G401 (cell line): ENCODE measurements around the gene C11orf24. TPM values are rescaled to one million over a fixed set of nuclear protein-coding genes. Genes with fewer than 3 reads are reported as not detected.
"Not testable (repeated sequence)": the region's sequence is repeated elsewhere in the genome, so short reads cannot be mapped to it uniquely, and the experiment has no call there.

Experiments
- DNase-seq: peaks from one replicate; pipeline ENCODE4 v3.0.0-alpha.2; 2015; ENCODE audit warnings: low spot score
- in situ Hi-C: cut with HindIII; loops from 2 replicates; pipeline ENCODE4 v1.10.0; 2016; ENCODE audit warnings: low sequenced_read_pairs, mixed read lengths
- total RNA-seq: library from RNA; depleted of rRNA; stranded (reverse); fragments of >200 nt; shearing (Covaris generic); gene quantifications from 2 replicates; pipeline ENCODE4 v1.2.3, GENCODE V29; 2014

C11orf24 gene
- total RNA-seq, 1 experiment from 2014 or later = 17.4 TPM

DNA sequence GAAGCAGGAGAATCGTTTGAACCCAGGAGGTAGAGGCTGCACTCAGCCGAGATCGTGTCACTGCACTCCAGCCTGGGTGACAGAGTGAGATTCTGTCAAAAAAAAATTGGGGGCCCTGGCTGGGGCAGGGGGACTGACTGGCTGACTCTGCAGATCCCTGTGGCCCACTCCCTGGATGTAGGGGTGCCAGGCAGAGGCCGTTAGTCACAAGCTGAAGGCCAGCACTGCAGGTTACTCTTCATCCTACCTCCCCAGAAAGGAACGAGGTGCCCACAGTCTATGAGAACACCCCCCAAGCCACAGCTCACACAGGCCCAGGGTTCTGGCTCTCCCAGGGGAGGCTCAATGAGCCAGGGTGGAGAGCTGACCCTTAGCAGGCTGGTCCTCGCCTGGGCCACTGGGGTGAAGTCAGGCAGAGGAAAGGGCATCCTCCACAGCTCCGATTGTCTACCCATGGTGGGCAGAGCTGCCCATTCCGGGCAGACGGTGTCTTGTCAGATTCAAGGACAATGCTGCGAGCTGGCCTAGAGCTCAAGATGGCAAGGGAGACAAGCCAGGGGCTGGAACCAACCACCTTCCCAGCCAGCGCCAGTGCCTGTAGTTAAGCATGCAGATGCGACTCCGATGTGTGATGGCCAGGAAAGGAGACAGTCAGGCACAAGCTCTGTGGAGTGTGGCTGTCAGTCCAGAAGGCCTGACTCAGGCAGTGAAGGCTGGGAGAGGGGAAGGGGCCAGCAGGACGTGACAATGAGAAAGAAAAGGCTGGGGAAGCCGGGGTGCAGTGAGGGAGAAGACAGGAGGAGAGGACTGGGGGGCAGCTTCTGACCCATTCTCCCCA lies 12.4 kb downstream of the C11orf24 start:
- DNase-seq = no peak
- in situ Hi-C loops = no loop called here

DNA sequence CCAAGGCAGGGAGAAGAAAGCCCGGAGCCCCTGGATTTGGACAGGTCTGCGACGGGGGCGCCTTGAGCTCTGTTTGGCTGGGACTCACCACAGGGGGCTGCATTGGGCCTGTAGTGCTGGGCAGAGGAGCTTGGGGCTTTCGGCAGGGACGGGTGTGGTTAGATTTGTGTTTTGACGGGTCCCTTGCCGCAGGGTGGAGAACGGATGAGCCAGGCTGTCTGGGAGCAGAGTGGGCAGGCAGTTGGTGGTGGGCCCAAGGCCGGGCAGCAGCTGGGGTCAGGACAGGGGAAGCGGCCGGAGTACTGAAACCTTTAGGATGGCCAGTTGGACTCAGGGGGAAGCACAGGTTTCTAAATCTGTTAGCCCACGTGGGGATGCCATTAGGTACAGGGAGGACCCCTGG lies 13.4 kb downstream of the C11orf24 start:
- in situ Hi-C loops = no loop called here
- no peak for DNase-seq

DNA sequence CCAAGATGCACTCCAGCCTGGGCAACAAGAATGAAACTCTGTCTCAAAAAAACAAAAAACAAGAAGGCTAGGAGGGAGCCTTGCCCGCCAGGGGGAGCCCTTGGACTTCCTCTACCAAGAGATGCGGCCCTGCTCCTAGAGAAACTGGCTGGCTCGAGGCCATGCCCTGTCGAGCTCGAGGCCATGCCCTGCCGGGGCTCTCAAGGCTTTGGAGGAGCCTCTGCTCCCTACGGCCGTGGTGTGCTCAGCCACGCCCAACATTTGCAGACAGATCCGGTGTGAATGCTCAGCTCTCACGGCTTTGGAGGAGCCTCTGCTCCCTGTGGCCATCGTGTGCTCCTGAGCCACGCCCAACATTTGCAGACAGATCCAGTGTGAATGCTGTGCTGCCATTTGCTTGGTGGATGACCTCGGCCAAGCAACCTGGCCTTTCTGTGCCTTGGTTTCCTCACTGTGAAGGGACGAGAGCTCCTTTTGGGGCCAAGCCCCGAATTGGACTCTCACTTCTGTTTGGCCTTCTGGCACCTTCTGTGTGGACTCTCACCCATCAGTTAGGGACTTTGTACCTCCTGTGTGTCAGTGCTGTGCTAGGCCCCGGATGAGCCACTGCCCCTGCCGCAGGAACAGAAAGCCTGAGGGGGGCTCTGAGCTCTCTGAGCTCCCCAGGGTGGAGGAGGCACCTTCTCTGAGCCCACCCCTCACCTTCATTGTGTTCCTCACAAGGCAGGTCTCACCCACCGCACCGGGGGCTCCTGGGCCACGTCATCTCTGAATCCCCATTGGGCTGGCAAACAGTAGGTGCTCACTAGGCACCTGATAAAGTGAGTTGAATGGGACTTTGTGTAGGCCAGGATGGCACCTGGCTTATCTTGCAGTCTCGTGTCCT lies 14.1 kb downstream of the C11orf24 start:
- in situ Hi-C loops = no loop called here
- DNase-seq = peak; percentile 92

DNA sequence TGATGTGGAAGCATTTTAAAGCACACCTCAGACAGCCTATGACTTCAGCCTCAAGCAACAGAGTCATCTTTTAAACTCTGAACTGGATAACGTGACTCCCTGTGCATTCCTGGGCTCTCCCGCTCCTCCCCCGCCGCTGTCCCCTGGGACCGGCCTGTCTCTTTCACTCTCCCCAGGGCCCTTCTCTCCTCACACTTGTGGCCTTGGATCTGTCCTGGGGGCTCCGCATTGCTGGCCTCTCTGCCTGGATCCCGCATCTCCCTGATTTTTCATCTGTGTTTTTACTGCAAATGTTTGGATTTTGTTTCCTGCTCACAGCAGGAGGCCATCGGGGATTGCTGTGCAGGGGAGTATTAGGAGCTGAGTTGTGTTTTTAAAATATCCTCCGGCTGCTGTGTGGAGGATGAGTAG lies 15.4 kb downstream of the C11orf24 start:
- DNase-seq = no peak
- in situ Hi-C loops = no loop called here

DNA sequence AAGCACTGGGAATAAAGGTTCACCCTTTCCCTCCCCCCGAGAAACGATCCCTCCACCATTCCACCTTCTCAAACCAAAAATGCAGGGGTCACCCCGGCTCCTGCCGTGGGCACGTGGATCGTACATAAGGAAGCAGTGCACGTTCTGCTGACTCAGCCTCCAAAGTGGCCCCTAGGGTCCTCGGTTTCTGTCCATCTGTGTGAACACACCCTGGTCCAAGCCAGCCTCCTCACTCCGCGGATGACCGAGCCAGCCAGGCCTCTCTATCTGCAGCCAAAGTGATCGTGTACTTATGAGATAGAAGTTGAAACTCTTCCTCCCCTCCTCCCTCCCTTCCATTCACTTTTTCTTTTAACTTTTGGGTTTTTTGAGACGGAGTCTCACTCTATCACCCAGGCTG lies 16.2 kb downstream of the C11orf24 start:
- no peak for DNase-seq
- in situ Hi-C loops = no loop called here

DNA sequence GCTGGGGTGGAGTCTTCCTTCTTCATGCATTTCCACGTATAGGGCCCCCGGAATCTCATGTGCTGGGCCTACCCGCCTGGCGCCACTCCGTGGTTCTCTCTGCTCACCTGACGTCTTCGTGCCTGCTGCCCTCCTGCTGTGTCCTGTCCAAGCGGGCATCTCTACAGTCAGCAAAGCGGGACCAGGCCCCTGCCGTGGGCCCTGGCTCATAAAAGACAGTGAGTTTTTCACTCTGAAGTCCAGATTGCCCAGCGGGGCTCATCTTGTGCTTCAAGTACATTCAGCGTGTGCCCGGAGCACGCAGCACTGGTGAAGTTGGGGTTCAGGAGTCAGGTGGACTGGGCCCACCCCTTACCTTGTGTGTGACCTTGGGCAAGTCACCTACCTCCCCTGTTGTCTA lies 17.4 kb downstream of the C11orf24 start:
- no peak for DNase-seq
- in situ Hi-C loops = no loop called here

DNA sequence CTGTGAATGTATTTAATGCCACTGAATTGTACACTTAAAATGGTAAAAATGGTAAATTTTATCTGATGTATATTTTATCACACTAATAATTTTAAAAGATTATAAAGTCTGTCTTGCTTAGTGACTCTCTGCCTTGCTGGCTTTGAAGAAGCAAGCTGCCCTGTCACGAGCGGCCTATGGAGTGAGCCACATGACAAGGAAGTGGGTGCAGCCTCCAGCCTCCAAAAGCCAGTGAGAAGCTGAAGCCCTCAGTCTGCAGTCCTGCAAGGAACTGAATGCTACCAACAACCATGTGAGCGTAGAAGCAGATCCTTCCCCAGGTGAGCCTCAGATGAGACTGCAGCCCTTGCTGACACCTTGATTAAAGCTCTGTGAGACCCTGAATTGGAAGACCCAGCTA lies 20.0 kb downstream of the C11orf24 start:
- no peak for DNase-seq
- in situ Hi-C loops = no loop called here

DNA sequence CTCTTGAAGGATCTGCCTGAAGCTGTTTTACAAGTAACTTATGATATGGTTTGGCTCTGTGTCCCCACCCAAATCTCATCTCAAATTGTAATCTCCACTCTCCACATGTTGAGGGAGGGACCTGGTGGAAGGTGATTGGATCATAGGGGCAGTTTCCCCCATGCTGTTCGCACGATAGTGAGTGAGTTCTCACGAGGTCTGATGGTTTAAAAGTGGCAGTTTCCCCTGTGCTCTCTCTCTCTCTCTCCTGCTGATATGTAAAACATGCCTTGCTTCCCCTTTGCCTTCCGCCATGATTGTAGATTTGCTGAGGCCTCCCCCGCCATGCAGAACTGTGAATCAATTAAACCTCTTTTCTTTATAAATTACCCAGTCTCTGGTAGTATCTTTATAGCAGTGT lies 26.9 kb downstream of the C11orf24 start:
- in situ Hi-C loops, DNase-seq: not testable (repeated sequence)

DNA sequence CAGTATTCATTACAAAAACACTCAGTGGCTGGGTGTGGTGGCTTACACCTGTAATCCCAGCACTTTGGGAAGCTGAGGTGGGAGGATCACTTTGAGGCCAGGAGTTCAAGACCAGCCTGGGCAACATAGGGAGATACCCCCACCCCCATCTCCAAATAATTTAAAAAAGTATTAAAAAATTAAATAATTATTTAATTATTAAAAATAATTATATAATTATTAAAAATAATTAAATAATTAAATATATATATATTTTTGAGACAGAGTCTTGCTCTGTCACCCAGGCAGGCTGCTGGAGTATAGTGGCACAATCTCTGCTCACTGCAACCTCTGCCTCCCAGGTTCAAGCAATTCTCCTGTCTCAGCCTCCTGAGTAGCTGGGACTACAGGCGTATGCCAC lies 27.9 kb downstream of the C11orf24 start:
- in situ Hi-C loops, DNase-seq: not testable (repeated sequence)

DNA sequence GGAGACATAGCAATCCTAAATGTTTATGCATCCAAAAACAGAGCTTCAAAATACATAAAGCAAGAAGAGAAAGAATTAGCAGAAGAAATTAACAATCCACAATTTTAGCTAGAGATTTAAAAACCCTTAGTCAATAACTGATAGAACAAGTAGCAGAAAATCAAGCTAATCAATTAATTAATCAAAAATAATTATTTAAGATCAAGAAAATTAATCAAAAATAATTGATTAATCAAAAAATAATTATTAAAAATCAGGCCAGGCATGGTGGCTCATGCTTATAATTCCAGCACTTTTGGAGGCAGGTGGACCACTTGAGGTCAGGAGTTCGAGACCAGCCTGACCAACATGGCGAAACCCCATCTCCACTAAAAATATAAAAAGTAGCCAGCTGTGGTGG lies 29.2 kb downstream of the C11orf24 start:
- in situ Hi-C loops = no loop called here
- no peak for DNase-seq

DNA sequence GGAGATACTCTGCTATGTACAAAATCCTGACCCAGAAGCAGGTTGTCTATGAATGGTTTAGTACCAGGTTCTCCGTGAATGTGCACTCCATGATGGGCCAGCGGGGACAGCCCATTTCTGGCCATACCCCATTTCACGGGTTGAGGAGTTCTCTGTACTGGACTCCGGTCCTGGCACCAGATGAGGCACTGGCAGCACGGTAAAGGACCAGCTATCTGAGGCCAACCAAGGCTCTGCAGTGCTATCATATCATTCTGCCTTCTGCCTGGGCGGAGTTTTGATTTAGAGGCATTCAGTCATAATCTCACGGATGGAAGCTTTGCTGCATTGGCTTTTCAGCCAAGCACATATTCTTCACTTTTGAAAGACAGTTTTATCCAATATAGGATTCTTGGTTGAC lies 40.2 kb downstream of the C11orf24 start:
- DNase-seq = no peak
- in situ Hi-C loops = no loop called here

DNA sequence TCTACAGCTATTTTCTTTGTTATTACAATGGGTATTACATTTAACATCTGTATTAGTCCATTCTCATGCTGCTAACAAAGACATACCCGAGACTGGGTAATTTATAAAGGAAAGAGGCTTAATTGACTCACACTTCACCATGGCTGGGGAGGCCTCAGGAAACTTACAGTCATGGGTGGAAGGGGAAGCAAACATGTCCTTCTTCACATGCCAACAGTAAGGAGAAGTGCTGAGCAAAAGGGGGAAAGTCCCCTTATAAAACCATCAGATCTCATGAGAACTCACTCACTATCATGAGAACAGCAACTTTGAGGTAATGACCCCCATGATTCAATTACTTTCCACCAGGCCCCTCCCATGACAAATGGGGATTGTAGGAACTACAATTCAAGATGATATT lies 42.2 kb downstream of the C11orf24 start:
- in situ Hi-C loops = no loop called here

DNA sequence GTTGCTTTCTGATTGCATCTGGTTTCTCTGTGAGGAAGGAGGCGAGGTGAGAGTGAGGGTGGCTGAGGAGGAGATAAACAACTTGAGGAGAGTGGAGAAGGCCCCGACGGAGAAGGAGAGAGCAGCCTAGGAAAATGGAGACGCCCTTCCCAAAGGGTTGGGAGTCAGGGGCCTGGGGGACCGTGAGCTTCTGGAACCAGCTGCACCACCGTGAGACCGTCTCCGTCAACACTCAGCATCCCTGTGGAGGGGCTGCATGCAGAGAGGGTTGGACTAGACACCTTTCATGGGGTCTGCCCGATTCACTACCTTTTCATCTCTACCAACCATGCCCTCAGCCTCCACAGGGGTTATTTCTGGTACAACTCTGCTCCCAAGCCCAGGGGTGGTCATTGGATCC lies 45.4 kb downstream of the C11orf24 start:
- DNase-seq = no peak
- in situ Hi-C loops = no loop called here

More for the DNA sequence above, 42.2 kb downstream of the C11orf24 start:
- DNase-seq = no peak

DNA sequence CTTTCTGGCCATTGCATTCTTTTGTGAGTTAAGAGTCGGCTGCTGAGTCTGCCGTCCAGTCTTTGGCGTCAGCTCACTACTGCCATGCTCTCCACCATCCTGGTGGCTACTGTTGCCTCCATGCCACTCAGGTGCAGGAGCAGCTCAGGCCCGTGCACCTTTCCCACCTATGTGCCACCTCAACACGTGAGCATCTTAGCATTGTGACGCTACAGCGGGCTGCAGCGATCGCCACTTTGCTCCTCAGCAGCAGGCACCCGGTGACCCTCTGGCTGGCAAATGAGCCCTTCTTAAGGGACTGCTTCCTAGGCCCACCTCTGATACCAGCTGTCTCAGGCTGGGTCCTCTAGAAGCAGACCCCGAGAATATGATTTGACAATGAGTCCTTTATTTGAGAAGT lies 47.2 kb downstream of the C11orf24 start:
- in situ Hi-C loops = no loop called here
- no peak for DNase-seq

DNA sequence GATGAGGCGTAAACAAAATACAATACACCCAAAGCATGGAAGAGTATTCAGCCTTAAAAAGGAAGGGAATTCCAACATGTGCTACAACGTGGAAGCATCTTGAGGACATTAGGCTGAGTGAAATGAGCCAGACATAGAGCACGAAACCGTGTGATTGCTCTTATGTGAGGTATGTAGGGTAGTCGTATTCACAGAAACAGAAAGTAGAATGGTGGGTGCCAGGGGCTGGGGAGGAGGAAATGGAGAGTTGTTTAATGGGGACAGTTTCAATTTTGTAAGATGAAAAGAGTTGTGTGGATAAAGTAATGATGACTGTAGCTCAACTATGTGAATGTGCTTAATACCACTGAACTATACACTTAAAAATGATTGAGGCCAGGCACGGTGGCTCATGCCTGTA lies 48.5 kb downstream of the C11orf24 start:
- no peak for DNase-seq
- in situ Hi-C loops = no loop called here

DNA sequence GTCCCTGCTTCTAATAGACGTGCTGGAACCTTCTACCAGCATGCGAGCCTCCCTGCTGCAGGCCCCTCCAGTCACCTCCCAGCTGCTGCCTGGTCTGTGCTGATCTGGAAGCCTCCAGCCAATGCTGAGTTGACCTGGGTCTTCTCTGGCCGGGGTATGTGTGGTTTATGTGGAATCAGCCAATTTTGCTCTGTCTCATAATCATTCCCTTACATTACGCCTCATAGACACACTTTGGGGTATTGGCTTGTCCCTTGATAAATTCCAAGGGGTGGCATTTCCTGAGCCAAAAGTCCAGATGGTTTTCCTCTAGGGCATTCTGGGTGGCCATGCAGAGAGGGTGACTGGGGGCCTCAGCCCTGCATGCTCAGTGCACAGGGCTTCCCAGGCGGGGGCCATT lies 50.4 kb downstream of the C11orf24 start:
- no peak for DNase-seq
- in situ Hi-C loops = no loop called here

DNA sequence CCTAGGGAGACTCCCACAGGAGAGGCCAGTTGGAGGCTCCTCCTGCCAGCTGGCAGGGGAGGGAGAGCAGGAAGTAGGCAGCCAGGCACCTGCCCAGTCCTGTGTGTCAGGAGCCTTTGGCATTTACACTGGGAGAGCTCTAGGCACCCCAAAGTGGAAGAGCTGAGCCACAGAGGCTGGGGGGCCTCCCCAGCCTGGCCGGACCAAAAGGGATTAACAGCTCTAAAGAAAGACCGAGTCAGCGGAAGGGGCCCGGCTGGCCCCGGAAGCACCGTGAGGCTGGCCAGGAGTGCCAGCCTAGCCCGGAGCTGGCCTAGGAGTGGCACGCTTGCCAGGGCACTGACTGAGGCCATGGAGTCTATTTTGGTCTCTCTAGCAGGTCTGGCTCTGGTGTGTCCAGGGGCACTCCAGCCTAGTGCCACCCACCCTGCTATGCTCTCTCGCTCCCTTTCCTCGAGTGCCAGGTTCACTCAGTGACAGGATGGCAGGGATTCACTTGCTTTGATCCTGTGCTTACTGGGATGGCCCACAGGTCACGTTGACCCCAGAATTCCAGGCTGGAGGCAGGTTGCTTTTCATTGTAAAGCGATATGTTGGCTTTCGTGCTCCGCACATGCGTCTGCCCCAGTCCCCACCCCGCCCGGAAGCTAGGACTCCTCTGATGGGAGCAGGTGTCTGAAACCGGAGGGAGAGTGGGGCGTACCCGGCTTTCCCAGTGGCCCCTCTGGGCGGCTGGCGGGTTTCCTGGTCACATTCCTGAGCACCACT lies 55.4 kb downstream of the C11orf24 start:
- peak; percentile 75 for DNase-seq
- in situ Hi-C loops = no loop called here

DNA sequence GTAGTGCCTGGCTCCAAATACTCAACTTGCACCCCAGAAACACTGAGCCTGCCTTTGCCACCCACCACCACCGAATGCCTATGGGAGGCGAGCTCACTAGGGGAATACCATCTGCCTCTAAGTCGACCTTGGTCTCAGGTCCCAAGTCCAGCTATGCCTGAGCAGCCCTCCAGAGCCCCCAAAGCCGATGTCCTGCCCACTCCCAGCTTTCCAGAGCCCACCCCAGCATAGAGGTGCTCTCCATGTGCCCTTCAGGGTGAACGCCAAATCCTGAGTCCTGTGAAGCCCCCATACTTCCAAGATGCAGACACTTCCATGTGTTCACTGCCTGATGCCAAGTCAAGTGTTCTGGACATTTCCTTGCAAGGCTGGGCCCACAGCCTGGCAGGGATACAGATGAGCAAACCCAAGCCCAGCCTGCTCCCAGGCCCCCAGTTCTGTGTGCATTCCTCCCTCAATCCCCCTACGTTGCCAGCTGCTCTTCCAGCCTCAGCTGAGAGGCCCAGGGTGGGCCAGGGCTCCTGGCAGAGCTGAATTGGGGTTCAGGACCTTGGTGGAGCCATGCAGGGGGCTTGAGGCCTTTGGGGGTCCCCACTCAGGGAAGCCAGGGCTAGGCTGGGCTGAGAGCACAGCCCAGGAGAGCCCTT lies 56.1 kb downstream of the C11orf24 start:
- in situ Hi-C loops = no loop called here
- DNase-seq = peak; percentile 25

DNA sequence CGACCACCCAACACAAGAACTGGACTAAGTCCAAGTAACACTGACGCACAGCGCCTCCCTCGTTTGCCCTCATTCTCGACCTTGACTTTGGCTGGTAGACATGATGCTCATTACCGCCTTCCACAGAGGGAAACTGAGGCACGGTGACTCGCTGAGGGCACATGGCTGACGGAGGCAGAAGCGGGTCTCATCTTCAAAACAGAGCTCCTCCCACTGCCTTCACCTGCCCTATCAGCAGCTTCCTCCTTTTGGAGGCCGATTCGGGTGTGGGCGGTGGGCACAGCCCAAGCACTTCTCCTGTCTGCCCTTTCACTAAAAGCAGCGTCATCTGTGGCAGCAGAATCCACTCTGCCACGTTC lies 56.7 kb downstream of the C11orf24 start:
- in situ Hi-C loops = no loop called here
- DNase-seq = no peak
